Measurements from ENCODE around the gene RBCK1. TPM values are rescaled to one million over a fixed set of nuclear protein-coding genes. Genes with fewer than 3 reads are reported as not detected.

Gene RBCK1
- polyA plus RNA-seq, 3 donors from 2014 or later: 110 to 131 (median 126) TPM

DNA sequence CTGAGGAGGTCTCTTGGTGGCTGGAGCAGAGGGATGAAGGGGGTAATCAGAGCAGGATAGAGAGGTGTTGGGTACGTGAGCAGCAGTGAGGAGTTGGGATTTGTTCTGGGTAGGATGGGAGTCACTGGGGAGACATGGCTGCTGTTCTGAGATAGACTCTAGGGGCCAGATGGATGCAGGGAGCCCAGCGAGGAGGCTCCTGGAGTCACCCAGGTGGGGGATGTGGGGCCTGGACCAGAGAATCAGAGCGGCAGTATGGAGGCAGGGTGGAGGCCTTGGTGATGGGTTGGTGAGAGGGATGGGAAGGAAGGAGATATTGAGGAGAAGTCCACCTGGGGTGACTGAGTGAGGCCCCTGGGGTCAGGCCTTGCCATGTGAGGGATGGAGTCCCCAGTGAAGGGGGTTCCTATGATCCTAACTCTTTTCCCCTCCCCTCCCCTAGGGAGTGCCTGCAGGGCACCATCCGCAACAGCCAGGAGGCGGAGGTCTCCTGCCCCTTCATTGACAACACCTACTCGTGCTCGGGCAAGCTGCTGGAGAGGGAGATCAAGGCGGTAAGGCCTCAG lies 13.7 kb downstream of the RBCK1 start:
- H3K4me3 Mint-ChIP-seq: no peak overlapping the region
- H3K27me3 Mint-ChIP-seq (ENCODE audit: low read depth in 3 of 3): peaks cover 0 to 2% (median 0%) of the 10 kb centered on the region in 3 donors
- H3K4me1 Mint-ChIP-seq: peaks cover 10% of the 10 kb centered on the region in 2 donors
- peaks cover 8 to 34% (median 8%) of the 10 kb centered on the region in 3 donors for H3K36me3 Mint-ChIP-seq
- DNase-seq: no peak
- peak overlapping the region in 5 of 6 donors; percentile 9 to 62 (median 31) for H3K27ac Mint-ChIP-seq
- no peaks in the 10 kb centered on the region for H3K9me3 Mint-ChIP-seq

- H3K4me1 Mint-ChIP-seq: peaks cover 6 to 11% of the 10 kb centered on the region in 2 donors
- no peak overlapping the region for H3K4me3 Mint-ChIP-seq
- peaks cover 5 to 47% (median 6%) of the 10 kb centered on the region in 3 donors for H3K36me3 Mint-ChIP-seq
- DNase-seq: no peak
- H3K27ac Mint-ChIP-seq: peak overlapping the region in 2 of 6 donors; percentile 54 to 62
- peaks cover 0 to under 1% (median 0%) of the 10 kb centered on the region in 3 donors for H3K27me3 Mint-ChIP-seq (ENCODE audit: low read depth in 3 of 3)
- no peaks in the 10 kb centered on the region for H3K9me3 Mint-ChIP-seq
Measured at GRCh38 chr20:426566-426965, 18.5 kb downstream of the RBCK1 start.

DNA sequence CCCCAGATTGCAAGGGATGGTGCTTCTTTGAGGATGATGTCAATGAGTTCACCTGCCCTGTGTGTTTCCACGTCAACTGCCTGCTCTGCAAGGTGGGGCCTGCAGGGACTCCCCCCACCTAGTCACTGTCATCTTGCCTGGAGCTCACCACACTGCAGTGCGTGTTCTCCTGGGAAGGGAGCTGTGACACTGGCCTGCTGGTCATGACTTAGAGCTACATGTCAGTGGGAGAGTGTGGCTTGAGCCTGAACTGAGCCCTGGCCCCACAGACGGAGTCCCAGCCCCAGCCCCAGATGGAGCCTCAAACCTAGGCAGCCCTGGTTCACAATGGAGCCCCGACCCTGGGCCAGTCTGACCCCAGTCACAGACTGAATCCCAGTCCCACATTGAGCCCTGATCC lies 19.3 kb downstream of the RBCK1 start:
- no peaks in the 10 kb centered on the region for H3K9me3 Mint-ChIP-seq
- DNase-seq: no peak
- H3K27me3 Mint-ChIP-seq (ENCODE audit: low read depth in 3 of 3): peaks cover 0 to 2% (median 0%) of the 10 kb centered on the region in 3 donors
- peaks cover 5 to 14% of the 10 kb centered on the region in 2 donors for H3K4me1 Mint-ChIP-seq
- peak overlapping the region in 1 of 6 donors; percentile 28 for H3K27ac Mint-ChIP-seq
- peaks cover 4 to 40% (median 4%) of the 10 kb centered on the region in 3 donors for H3K36me3 Mint-ChIP-seq
- H3K4me3 Mint-ChIP-seq: no peak overlapping the region

DNA sequence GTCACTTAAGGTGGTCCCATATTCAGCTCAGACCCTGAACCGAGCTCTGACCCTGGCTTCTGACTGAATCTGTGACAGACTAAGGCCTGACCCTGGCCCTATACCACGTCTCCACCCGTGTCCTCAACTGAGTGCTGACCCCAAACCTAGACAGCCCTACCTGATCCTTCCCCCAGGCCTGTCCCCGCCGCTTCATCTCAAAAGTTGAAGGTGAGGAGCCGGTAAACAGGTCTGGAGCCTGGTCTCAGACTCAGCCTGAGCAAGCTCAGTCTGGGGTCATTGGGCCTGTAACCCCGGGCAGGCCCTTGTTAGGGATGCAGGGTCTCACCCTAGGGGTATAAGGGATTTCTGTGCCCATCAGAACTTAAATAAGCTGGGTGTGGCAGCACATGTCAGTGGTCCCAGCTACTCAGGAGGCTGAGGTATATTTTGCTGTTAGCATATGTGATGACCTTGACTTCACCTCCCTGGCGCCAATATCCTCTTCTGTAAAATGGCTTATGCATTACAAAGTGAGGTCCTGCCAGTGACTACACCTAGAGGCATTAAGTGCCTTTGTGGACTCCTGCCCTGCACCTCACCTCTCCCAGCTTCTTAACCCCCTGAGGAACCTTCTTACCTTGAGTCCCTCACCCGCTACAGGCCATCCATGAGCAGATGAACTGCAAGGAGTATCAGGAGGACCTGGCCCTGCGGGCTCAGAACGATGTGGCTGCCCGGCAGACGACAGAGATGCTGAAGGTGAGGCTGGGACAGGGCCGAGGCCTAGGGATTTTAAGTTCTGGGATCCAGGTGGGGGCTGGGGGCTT lies 20.0 kb downstream of the RBCK1 start:
- Mint-ChIP-seq H3K27me3 (ENCODE audit: low read depth in 3 of 3) (peaks cover 0 to 2% (median 0%) of the 10 kb centered on the region in 3 donors), H3K4me1 (peaks cover 7 to 20% of the 10 kb centered on the region in 2 donors), H3K4me3 (no peak overlapping the region), H3K36me3 (peaks cover 4 to 39% (median 4%) of the 10 kb centered on the region in 3 donors), H3K27ac (peak overlapping the region in 2 of 6 donors; percentile 28 to 53), H3K9me3 (no peaks in the 10 kb centered on the region)
- DNase-seq: no peak

DNA sequence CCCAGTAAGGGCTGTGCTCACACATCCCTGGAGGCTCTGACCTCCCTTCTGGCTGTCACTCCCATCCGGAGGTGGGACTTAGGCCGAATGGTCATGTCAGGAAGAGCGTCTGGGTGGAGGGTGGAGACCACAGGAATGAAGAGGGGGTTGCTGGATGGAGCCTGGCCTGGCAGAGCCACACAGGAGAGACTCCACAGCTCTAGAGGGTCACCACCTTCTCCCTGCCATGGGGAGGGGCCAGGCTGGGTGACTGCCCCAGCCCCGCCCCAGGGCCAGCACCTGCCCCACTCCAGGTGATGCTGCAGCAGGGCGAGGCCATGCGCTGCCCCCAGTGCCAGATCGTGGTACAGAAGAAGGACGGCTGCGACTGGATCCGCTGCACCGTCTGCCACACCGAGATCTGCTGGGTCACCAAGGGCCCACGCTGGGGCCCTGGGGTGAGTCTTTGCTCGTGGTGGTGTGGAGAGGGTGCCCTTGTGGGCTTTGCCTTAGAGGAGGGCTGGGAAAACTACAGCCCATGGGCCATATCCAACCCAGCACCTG lies 20.6 kb downstream of the RBCK1 start:
- Mint-ChIP-seq H3K27me3 (ENCODE audit: low read depth in 3 of 3) (peaks cover 2 to 6% (median 4%) of the 10 kb centered on the region in 3 donors), H3K36me3 (peaks cover 4 to 45% (median 4%) of the 10 kb centered on the region in 3 donors), H3K4me1 (peaks cover 13 to 27% of the 10 kb centered on the region in 2 donors), H3K27ac (no peak overlapping the region), H3K9me3 (no peaks in the 10 kb centered on the region), H3K4me3 (no peak overlapping the region)
- DNase-seq: no peak

- Mint-ChIP-seq H3K27me3 (ENCODE audit: low read depth in 3 of 3) (peaks cover 2 to 6% (median 6%) of the 10 kb centered on the region in 3 donors), H3K36me3 (peaks cover 4 to 42% (median 4%) of the 10 kb centered on the region in 3 donors), H3K9me3 (no peaks in the 10 kb centered on the region), H3K4me3 (no peak overlapping the region), H3K27ac (peak overlapping the region in 5 of 6 donors; percentile 46 to 62 (median 55)), H3K4me1 (peaks cover 28 to 41% of the 10 kb centered on the region in 2 donors)
- DNase-seq: no peak
Measured at GRCh38 chr20:430091-430999, 22.2 kb downstream of the RBCK1 start.

DNA sequence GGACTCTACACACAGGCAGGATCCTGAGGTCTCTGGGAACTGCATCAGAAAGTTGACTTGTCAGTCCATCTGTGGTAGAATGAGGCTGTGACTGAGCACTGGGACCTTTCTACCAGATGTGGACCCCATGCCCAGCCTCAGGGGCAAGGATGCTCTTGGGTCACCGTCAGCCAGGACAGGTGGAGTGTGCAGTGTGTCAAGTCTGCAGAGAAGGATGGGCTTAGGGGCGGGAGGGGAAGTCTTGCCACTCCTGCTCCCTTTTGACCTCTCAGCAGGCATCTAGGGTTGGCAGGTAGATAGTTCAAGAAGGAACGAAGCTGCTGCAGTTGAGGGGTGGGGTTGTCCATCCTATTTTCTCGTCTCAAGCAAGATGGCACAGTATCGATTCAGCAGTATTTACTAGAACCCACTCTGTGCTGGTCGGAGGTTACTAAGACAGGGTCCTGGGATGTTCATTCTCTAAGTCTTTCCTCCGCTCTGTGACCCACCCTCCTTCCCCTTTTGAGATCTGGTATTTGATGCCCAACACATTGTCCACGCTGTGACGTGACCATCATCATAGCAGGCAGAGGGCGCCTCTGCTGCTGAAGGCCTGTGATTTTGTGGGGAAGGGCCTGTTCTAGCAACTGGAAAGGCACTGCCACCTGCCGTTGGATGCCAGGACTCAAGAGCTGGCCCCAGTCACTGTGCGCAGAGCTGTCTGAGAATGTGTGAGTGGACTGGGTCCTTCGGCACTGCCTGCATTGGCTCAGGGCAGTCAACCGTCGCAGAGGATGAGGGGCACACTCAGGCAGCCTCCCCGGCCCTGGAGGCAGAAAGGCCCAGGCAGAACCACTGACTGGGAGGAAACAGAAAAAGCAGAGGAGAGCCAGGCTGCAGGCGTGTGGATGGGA lies 23.2 kb downstream of the RBCK1 start:
- DNase-seq: no peak
- Mint-ChIP-seq H3K27me3 (ENCODE audit: low read depth in 3 of 3) (peaks cover 2 to 6% (median 6%) of the 10 kb centered on the region in 3 donors), H3K9me3 (no peaks in the 10 kb centered on the region), H3K36me3 (peaks cover 2 to 48% (median 7%) of the 10 kb centered on the region in 3 donors), H3K27ac (peak overlapping the region; percentile 46 to 93 (median 61)), H3K4me3 (no peak overlapping the region), H3K4me1 (peaks cover 37 to 49% of the 10 kb centered on the region in 2 donors)

GRCh38 chr20:432208-432607 lies 24.1 kb downstream of the RBCK1 start:
- H3K36me3 Mint-ChIP-seq: peaks cover 0 to 43% (median 5%) of the 10 kb centered on the region in 3 donors
- peak overlapping the region in 1 of 5 donors; percentile 15 for H3K4me3 Mint-ChIP-seq
- H3K9me3 Mint-ChIP-seq: no peaks in the 10 kb centered on the region
- peak overlapping the region in 4 of 6 donors; percentile 64 to 93 (median 88) for H3K27ac Mint-ChIP-seq
- DNase-seq: no peak
- H3K27me3 Mint-ChIP-seq (ENCODE audit: low read depth in 3 of 3): peaks cover 2 to 6% (median 6%) of the 10 kb centered on the region in 3 donors
- peaks cover 46 to 55% of the 10 kb centered on the region in 2 donors for H3K4me1 Mint-ChIP-seq

- DNase-seq: no peak
- Mint-ChIP-seq H3K9me3 (no peaks in the 10 kb centered on the region), H3K36me3 (peaks cover 0 to 38% (median 5%) of the 10 kb centered on the region in 3 donors), H3K4me3 (peak overlapping the region; percentile 58 to 80 (median 67)), H3K27me3 (ENCODE audit: low read depth in 3 of 3) (peaks cover 2 to 6% (median 6%) of the 10 kb centered on the region in 3 donors), H3K4me1 (peaks cover 52 to 61% of the 10 kb centered on the region in 2 donors), H3K27ac (peak overlapping the region; percentile 83 to 95 (median 91))
Measured at GRCh38 chr20:432677-433299, 24.7 kb downstream of the RBCK1 start.

GRCh38 chr20:433300-433975 lies 25.3 kb downstream of the RBCK1 start:
- peak overlapping the region; percentile 58 to 80 (median 67) for H3K4me3 Mint-ChIP-seq
- H3K27ac Mint-ChIP-seq: peak overlapping the region; percentile 81 to 95 (median 91)
- peak; percentile 67 to 80 (median 75) for DNase-seq
- peaks cover 58 to 66% of the 10 kb centered on the region in 2 donors for H3K4me1 Mint-ChIP-seq
- H3K9me3 Mint-ChIP-seq: no peaks in the 10 kb centered on the region
- H3K36me3 Mint-ChIP-seq: peaks cover 0 to 34% (median 5%) of the 10 kb centered on the region in 3 donors
- peaks cover 2 to 6% (median 6%) of the 10 kb centered on the region in 3 donors for H3K27me3 Mint-ChIP-seq (ENCODE audit: low read depth in 3 of 3)

DNA sequence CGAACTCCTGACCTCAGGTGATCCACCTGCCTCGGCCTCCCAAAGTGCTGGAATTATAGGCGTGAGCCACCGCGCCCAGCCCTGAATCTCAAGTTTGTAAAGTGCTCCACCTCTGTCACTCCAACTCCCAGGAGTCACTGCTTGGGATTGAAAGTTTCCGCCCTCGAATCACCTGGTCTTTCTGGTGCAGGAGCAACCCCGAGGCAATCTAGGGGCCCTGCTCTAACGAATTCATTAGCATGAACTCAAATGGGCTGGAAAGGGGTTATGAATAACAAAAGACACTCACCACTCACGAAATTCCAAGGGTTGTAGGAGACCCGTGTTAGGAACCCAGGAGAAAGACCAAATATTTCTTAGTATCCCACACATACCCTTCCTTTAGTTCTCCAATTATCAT lies 26.1 kb downstream of the RBCK1 start:
- Mint-ChIP-seq H3K9me3 (no peaks in the 10 kb centered on the region), H3K36me3 (peaks cover 0 to 33% (median 5%) of the 10 kb centered on the region in 3 donors), H3K4me1 (peaks cover 66 to 74% of the 10 kb centered on the region in 2 donors), H3K27ac (peak overlapping the region; percentile 8 to 95 (median 90)), H3K27me3 (ENCODE audit: low read depth in 3 of 3) (peaks cover 2 to 8% (median 8%) of the 10 kb centered on the region in 3 donors), H3K4me3 (peak overlapping the region; percentile 49 to 80 (median 67))
- no peak for DNase-seq
